GM18870 (cell line): ENCODE results near the gene HS1BP3.

Source experiments
- ATAC-seq: cut with Tn5 transposase; IDR thresholded peaks from one replicate; pipeline ENCODE4 v1.9.1; 2021; ENCODE audit warnings: moderate library complexity; ENCODE audit not compliant: unreplicated experiment

Gene HS1BP3

DNA sequence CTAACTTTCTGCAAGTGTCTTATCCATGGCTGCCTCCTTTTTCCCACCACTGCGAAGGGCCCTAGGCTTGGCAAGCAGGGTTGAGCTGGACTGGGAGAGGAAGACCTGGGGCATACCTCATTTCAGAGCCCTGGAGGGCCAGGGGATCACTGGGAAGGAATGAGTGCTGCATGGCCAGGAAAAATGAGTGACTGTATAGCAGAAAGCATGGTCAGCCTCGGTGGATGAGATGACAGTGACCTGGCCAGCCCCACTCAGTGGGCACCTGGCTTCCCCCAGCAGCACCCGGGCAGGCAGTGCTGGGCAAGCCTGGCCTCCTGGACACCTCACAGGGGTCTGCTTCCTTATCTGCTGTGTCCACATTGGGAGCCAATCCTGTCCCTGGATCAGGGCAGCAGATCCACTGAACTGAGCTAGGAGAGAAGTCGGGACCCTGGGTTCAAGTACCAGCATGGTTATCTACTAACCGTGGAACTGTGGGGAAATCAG is 76.4 kb downstream of the HS1BP3 start:
- no peak for ATAC-seq

DNA sequence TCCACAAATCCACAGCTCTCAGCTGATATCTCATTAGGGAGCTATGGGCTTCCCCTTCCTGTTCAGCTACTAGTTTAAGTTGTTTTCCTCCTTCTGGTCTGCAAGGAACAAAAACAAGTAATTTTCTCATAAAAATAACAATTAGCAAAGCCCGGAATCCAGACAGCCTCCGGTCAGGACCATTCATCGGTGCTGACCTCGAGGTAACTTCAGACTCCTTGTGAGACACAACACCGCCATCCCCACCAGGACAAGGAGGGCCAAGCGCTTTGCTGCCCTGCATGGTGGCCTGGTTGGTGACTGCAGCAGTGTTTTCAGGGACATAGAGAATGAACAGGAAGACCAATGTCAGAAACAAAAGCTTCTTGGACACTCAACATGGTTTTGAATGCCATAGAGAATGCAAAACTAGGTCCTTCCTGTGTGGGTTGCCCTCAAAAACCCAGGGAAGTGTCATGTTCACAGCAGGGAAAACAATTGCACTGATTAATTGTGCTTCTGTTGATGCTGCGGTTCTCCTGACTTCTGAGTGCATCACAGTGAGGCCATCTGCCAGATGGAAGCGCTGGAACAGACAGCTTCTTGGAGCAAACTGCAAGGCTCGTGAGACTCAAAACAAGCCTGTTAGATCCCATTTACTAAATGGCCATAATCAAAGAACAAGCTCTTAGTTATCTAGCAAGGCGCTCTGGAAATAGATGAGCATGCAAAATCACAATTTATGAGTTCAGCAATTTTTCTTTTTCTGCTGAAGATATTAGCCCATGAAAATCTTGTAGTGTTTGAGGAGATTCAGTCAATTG is 77.1 kb downstream of the HS1BP3 start:
- no peak for ATAC-seq

DNA sequence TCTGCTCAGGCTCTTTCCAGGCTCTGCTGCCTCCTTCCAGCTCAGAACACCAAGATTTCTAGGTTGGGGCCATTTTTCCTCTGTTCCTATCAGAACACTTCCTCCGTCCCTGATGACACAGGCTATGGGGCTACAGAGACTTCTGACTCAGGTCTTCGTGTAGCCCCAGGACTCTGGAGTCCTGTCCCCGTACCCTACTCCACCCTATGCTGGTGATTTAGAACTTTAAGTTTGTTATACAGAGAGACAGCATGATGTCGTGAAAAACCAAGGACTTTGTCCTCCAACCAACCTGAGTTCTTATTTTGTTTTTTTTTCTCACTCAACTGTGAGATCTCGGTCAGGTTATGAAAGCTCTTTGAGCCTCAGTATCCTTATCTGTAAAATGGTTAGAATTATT is 78.7 kb downstream of the HS1BP3 start:
- ATAC-seq: no peak

DNA sequence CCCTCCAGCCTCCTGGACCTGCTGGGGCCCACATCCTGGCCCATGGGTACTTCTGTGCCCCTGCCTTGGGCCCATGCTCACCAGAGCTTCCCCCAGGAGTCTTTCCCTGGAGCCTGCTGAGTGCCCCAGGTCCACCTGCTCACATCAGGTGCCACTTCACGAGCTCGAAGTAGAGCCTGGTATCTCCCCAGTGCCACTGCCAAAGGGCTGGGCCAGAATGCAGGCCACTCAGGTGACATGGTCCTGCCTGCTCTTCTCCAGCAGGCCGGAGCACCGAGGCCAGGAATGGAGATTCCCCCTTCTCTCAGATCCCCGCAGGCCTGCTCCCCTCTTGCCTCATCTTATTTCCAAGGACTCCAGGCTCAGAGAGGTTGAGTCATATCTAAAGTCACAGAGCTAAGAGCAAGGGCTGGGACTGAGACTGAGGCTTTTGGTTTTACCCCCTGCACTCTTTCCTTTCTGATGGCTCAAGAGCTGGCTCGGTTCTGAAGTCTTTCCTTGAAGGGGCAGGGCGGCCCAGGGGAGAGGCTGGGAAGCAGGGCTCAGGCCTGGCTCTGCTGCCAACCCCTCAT is 79.2 kb downstream of the HS1BP3 start:
- ATAC-seq: no peak

DNA sequence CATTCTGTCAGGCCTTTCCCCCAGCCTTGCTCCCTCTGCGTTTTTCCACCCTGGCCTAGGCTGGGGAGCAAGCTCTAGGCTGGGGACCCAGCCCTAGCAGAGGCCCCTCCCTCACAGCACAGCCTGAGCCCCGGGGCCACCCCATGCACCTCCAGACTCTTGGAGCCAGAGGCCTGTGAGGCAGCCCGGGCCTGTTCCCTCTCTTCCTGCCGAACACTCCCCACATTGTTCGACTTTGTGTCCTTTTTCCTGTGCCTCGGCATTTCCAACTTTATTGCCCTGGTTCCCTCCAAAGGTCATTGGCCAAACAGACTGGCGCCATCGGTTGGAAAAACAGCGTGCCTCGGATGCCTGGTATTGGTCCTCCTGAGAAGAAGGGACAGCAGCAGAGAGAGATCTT is 79.7 kb downstream of the HS1BP3 start:
- ATAC-seq: no peak

DNA sequence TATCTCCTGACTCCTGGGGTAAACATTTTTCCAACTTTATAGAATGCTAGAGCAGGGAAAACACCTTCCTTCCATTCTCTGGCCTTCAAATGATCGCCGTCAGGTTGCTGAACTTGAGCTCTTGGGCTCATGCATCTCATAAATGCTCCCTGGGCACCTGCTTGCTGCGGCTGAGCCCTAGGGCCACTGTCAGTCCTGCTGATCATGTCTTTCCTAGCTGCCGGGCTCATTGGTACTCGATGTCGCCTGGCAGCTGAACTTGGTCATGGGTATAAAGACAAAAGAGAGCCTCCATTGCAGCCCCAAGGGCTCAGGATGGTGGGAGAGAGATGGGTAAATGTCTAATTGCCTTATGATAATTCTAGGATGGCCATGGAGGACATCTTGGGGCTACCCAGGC is 80.6 kb downstream of the HS1BP3 start:
- no peak for ATAC-seq

DNA sequence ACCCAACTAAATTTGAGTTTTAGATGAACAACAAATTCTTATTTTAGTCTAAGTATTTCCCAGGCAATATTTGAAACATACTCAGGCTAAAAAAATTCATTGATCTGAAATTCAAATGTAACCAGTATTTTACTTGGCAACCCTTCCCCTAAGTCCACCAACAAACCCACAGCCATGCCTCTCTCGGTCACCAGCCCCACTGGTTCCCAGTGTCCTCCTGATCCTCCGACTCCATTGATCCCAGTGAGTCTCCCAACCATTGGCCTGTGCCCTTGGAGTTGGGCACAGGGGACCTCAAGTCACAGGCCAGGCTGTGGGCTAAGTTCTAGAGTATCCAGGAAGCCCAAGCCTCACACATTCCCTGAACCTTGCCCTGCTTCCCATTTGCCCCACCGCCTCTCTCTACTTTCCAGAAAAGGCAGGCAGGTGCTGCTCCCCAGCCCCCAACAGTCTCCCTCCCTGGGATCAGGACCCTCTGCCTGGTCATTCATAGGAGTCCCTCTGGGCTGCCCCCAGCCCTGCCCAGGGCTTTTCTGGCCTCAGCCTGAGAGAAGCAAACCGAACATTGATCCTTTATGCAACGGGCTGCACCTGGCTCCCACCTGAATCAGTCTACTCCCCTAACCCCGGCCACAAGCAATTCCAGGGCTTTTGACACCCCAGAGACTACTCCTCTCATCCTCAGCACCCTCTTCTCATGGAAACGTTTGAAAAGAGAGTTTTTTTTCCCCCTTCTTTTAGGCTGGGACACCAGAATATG is 81.3 kb downstream of the HS1BP3 start:
- no peak for ATAC-seq

DNA sequence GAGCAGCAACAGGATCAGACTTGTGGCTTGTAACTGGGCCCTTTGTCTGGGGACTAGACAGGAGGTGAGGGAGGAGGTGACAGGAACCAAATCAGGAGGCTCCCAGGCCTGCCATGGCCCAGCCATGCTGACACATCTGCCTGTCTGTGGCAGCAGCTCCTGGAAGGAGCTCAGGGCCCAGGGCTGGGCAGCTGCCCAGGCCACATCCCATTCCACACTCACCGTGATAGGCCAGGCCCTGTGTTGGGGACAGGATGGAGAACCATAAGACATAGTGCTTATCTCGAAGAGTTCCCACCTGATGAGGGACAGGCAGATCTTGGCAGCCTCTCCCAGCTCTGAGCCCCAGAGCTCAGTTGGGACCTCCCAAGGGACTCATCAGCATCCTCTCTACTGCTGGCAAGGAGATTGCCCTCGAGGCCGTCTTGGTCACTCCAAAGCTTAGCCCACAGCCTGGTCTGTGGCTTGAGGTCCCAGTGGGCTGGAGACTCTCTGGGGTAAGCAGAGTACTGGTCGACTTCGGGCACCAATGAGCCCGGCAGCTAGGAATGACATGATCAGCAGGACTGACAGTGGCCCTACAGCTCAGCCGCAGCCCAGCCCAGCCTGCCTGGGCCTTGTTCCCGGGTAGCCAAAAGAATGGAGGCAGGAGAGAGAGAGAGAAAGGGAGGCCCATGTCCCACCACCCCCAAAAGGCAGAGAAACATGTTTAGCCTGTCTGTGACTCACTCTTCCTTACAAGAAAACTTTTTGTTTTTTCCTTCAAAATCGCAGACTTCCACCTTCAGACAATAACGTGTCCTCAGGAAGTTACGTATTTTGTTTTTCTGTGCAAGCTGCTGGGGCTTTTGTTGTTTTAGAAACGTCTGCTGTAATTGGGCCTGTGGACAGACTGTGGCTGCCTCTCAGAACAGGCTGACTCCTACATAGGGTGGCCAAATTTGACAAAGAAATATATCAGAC is 82.1 kb downstream of the HS1BP3 start:
- ATAC-seq: no peak

DNA sequence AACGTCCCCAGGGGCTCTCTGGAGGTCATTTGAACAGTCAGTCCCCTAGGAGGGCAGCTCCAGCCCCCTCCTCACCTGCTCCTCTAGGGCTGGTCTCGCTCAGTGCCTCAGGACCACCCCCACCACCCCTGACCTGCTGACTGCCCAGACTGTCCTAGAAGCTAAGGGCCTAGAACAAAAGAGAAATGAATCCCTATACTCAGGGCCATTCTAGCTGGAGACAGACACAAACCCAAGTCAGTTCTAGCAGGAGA is 83.0 kb downstream of the HS1BP3 start:
- no peak for ATAC-seq
